Thyroid gland (tissue), 4 donors: ENCODE measurements around the gene AHNAK2.

Experiments used
- POLR2A ChIP-seq, 2 donors: fragments of 450-650 bp; IDR thresholded peaks; one replicate each; pipeline ENCODE4 v1.6.1; 2017; ENCODE audit warnings: antibody characterized with exemption in 2 of 2, mild to moderate bottlenecking in 2 of 2, moderate library complexity in 1 of 2
- TF ChIP-seq, protein P1 (sequence below), 6 experiments: fragments of 200-600 bp in 3 of 6; fragments of 450-650 bp in 3 of 6; sonication (generic) in 3 of 6; IDR thresholded peaks; one replicate each; pipeline ENCODE4 v1.5.1; 2016 to 2019; ENCODE audit warnings: antibody characterized with exemption in 6 of 6, mild to moderate bottlenecking in 2 of 6, inconsistent platforms in 1 of 6, moderate library complexity in 1 of 6

DNA sequence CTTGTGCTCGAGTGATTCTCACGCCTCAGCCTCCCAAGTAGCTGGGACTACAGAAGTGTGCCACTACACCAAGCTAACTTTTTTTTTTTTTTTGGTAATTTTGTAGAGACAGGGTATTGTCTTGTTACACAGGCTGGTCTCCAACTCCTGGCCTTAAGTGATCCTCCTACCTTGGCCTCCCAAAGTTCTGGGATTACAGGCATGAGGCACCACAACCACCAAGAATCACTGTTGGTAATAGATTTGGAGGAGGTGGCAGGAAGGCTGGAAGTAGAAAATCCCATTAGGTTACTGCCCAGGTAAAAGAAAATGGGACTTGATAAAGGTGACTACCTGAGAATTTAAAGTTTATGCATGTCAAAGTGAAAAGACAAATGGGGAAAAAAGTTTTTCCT lies 44.1 kb upstream of the AHNAK2 start:
- no peak for TF ChIP-seq POLR2A (IDR thresholded peaks at IDR 0.05)
- TF ChIP-seq, protein P1, sequence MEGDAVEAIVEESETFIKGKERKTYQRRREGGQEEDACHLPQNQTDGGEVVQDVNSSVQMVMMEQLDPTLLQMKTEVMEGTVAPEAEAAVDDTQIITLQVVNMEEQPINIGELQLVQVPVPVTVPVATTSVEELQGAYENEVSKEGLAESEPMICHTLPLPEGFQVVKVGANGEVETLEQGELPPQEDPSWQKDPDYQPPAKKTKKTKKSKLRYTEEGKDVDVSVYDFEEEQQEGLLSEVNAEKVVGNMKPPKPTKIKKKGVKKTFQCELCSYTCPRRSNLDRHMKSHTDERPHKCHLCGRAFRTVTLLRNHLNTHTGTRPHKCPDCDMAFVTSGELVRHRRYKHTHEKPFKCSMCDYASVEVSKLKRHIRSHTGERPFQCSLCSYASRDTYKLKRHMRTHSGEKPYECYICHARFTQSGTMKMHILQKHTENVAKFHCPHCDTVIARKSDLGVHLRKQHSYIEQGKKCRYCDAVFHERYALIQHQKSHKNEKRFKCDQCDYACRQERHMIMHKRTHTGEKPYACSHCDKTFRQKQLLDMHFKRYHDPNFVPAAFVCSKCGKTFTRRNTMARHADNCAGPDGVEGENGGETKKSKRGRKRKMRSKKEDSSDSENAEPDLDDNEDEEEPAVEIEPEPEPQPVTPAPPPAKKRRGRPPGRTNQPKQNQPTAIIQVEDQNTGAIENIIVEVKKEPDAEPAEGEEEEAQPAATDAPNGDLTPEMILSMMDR (IDR thresholded peaks at IDR 0.05), result no peak
